ENCODE data around the gene MINDY1. TPM values are rescaled to one million over a fixed set of nuclear protein-coding genes. Genes with fewer than 3 reads are reported as not detected.

Gene MINDY1
- total and polyA plus RNA-seq, 2 donors (not counting 3 experiments of a cell fraction or from before 2014, with no cell fraction given) = 12.0 to 15.4 TPM

GRCh38 chr1:151032164-151032563 lies 25.5 kb upstream of the MINDY1 start:
- ChIA-PET POLR2A (no interaction called here), CTCF (interaction anchor here (0.9 to 1.5 kb wide), 3 partner anchors 9 to 17 kb away, joined by 3 to 4 read pairs (median 3); no protein-coding TSS in a partner anchor)
- Histone ChIP-seq H3K27ac (ENCODE audit: insufficient read depth, low read depth, low read length) (no peak overlapping the region), H3K27me3 (ENCODE audit: control insufficient read depth in 2 of 2, insufficient read depth in 2 of 2, low read length in 2 of 2) (no peaks in the 10 kb centered on the region), H3K36me3 (ENCODE audit: control insufficient read depth in 2 of 2, extremely low read depth in 1 of 2, insufficient read depth in 2 of 2, low read length in 2 of 2) (peaks cover 2 to 17% of the 10 kb centered on the region in 2 experiments), H3K9me1 (replicated peaks; ENCODE audit: control insufficient read depth, extremely low read depth, insufficient read depth, low read length) (no peaks in the 10 kb centered on the region), H3K9me3 (replicated peaks; ENCODE audit: control insufficient read depth, insufficient read depth, low read length) (no peaks in the 10 kb centered on the region), H3K9ac (replicated peaks; ENCODE audit: extremely low read depth, insufficient read depth, low read length) (no peak overlapping the region), H3K79me2 (ENCODE audit: control insufficient read depth, insufficient read depth, low read length) (no peaks in the 10 kb centered on the region), H3K4me1 (ENCODE audit: control insufficient read depth, extremely low read depth, insufficient read depth, low read length) (no peaks in the 10 kb centered on the region), H4K20me1 (replicated peaks; ENCODE audit: control insufficient read depth, extremely low read depth, insufficient read depth, low read length) (no peaks in the 10 kb centered on the region), H3K4me2 (ENCODE audit: insufficient read depth, low read length) (no peak overlapping the region), H2AFZ (ENCODE audit: low read depth, low read length) (no peak overlapping the region), H3K4me3 (replicated peaks in 1 of 3; ENCODE audit: insufficient read depth in 1 of 3, low read depth in 1 of 3, low read length in 3 of 3) (no peak overlapping the region)
- intact Hi-C loops (cut with micrococcal nuclease) (no loop called here), dilution Hi-C loops (cut with MboI; ENCODE audit: extremely low pct_ligation_motif_present, low sequenced_read_pairs) (no loop called here)
- DNase-seq (ENCODE audit: low read depth, low spot score) = no peak
- BruUV-seq (replicated peaks) = no TSS peak
- TF ChIP-seq GATA2 (IDR thresholded peaks at IDR 0.05; ENCODE audit: insufficient read depth, insufficient read length, low read depth, low read length) (no peak), MYC (IDR thresholded peaks at IDR 0.05; ENCODE audit: low read depth, low read length) (no peak), CTCF (IDR thresholded peaks at IDR 0.05; ENCODE audit: extremely low read depth in 1 of 2, insufficient read depth in 1 of 2, low read depth in 1 of 2, low read length in 2 of 2) (no peak)
- FAIRE-seq = peak; percentile 67

DNA sequence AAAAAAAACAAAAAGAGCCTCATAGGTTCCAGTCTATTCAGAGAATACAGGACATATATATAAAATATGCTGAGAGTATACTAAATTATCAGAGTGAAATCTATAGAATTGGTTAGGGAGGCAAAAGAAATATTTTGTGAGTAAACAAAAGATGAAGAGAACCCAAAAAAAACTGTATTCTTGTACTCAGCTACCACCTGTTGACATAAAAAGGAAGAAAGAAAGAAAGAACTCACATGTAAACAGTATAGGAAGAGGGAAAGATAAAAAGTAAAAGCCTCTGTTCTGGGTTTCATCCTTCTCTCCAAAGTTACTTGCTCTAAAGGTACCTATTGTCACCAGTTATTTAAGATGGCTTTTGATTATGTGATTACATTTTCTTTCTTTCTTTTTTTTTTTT lies 19.8 kb upstream of the MINDY1 start:
- Histone ChIP-seq H3K27ac (ENCODE audit: insufficient read depth, low read depth, low read length) (no peak overlapping the region), H3K9me3 (replicated peaks; ENCODE audit: control insufficient read depth, insufficient read depth, low read length) (no peaks in the 10 kb centered on the region), H3K4me2 (ENCODE audit: insufficient read depth, low read length) (no peak overlapping the region), H4K20me1 (replicated peaks; ENCODE audit: control insufficient read depth, extremely low read depth, insufficient read depth, low read length) (no peaks in the 10 kb centered on the region), H3K4me3 (replicated peaks in 1 of 3; ENCODE audit: insufficient read depth in 1 of 3, low read depth in 1 of 3, low read length in 3 of 3) (no peak overlapping the region), H3K79me2 (ENCODE audit: control insufficient read depth, insufficient read depth, low read length) (no peaks in the 10 kb centered on the region), H2AFZ (ENCODE audit: low read depth, low read length) (no peak overlapping the region), H3K9me1 (replicated peaks; ENCODE audit: control insufficient read depth, extremely low read depth, insufficient read depth, low read length) (no peaks in the 10 kb centered on the region), H3K36me3 (ENCODE audit: control insufficient read depth in 2 of 2, extremely low read depth in 1 of 2, insufficient read depth in 2 of 2, low read length in 2 of 2) (peaks cover 0 to 14% of the 10 kb centered on the region in 2 experiments), H3K27me3 (ENCODE audit: control insufficient read depth in 2 of 2, insufficient read depth in 2 of 2, low read length in 2 of 2) (no peaks in the 10 kb centered on the region), H3K9ac (replicated peaks; ENCODE audit: extremely low read depth, insufficient read depth, low read length) (no peak overlapping the region), H3K4me1 (ENCODE audit: control insufficient read depth, extremely low read depth, insufficient read depth, low read length) (no peaks in the 10 kb centered on the region)
- POLR2A ChIA-PET = no interaction called here
- CTCF ChIA-PET = interaction anchor here (0.9 to 4.8 kb wide), 6 partner anchors 20 to 74 kb away, joined by 3 to 60 read pairs (median 16); partner anchors contain the start of genes C1orf56, CDC42SE1 and MINDY1
- FAIRE-seq (no peak), DNase-seq (ENCODE audit: low read depth, low spot score) (no peak)
- intact Hi-C loops (cut with micrococcal nuclease) = no loop called here
- dilution Hi-C loops (cut with MboI; ENCODE audit: extremely low pct_ligation_motif_present, low sequenced_read_pairs) = no loop called here
- BruUV-seq (replicated peaks) = no TSS peak
- TF ChIP-seq GATA2 (IDR thresholded peaks at IDR 0.05; ENCODE audit: insufficient read depth, insufficient read length, low read depth, low read length) (no peak), POLR2A (IDR thresholded peaks at IDR 0.05; ENCODE audit: low read depth, low read length) (no peak), FOS (IDR thresholded peaks at IDR 0.05; ENCODE audit: borderline replicate concordance, insufficient read depth, low read length) (no peak), MYC (IDR thresholded peaks at IDR 0.05; ENCODE audit: low read depth, low read length) (no peak)
- TF ChIP-seq, protein P1, sequence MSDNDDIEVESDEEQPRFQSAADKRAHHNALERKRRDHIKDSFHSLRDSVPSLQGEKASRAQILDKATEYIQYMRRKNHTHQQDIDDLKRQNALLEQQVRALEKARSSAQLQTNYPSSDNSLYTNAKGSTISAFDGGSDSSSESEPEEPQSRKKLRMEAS (IDR thresholded peaks at IDR 0.05; ENCODE audit: insufficient read depth, insufficient read length) = no peak

All from endothelial cell of umbilical vein (primary cell).